Measurements from ENCODE around the gene MAPKAPK2. TPM values are rescaled to one million over a fixed set of nuclear protein-coding genes. Genes with fewer than 3 reads are reported as not detected.

Gene MAPKAPK2
- total and polyA plus RNA-seq, 2 of the 13 experiments (the other 11 are each of a cell fraction or from before 2014, with no cell fraction given): 16.6 to 34.0 TPM

- WGBS (ENCODE audit: low lambda C conversion rate): 47% methylated on average over 6 of the region's 6 CpGs
- ChIA-PET CTCF (ENCODE audit: low intra/inter-chr PET ratio, low total read pairs) (no interaction called here), POLR2A (no interaction called here)
- DNase-seq (ENCODE audit: low spot score): no peak
- H3K4me3 ChIP-seq (replicated peaks in 1 of 3; ENCODE audit: insufficient read depth in 1 of 3, low read depth in 2 of 3, low read length in 3 of 3): no peak overlapping the region
- no peaks in the 10 kb centered on the region for H3K79me2 ChIP-seq (ENCODE audit: insufficient read depth, low read length)
- H3K4me2 ChIP-seq (ENCODE audit: low read depth, low read length): no peak overlapping the region
- no peaks in the 10 kb centered on the region for H3K36me3 ChIP-seq (replicated peaks in 1 of 2; ENCODE audit: control insufficient read depth in 1 of 2, insufficient read depth in 2 of 2, low read length in 2 of 2)
- no peak overlapping the region for H3K27ac ChIP-seq (ENCODE audit: extremely low read length, insufficient read depth, low read length)
- 0 out of 2 replicates have a peak, but pooled peaks cover 16% of the 10 kb centered on the region for H3K4me1 ChIP-seq (ENCODE audit: insufficient read depth, low read length)
- no peak overlapping the region for H3K9ac ChIP-seq (ENCODE audit: insufficient read depth, low read depth, low read length)
- peaks cover 2 to 45% of the 10 kb centered on the region in 2 experiments; a peak in 4 of 5 replicates for H3K27me3 ChIP-seq (ENCODE audit: control insufficient read depth in 1 of 2, insufficient read depth in 2 of 2, low read length in 2 of 2)
- no peaks in the 10 kb centered on the region for H3K9me3 ChIP-seq (ENCODE audit: low read length)
- FAIRE-seq: no peak
- no peak for TF ChIP-seq FOXP4 (CRISPR knock-in tag; IDR thresholded peaks at IDR 0.05)
- no peak for TF ChIP-seq ATF5 (CRISPR knock-in tag; IDR thresholded peaks at IDR 0.05; ENCODE audit: low read depth)
- no peak for TF ChIP-seq HIC2 (CRISPR knock-in tag; IDR thresholded peaks at IDR 0.05; ENCODE audit: low read depth)
- no peak for TF ChIP-seq SSRP1 (CRISPR knock-in tag; IDR thresholded peaks at IDR 0.05)
- TF ChIP-seq GPBP1L1 (CRISPR knock-in tag; IDR thresholded peaks at IDR 0.05): no peak
- no peak for TF ChIP-seq CSRNP2 (CRISPR knock-in tag; conservative IDR thresholded peaks at IDR 0.05; ENCODE audit: low read depth)
- TF ChIP-seq ZNF777 (CRISPR knock-in tag; IDR thresholded peaks at IDR 0.05): no peak
- in situ Hi-C loops (cut with HindIII; ENCODE audit: extremely low pct_ligation_motif_present, low pct_unique_long_range_greater_than_20kb) (loop anchor here (5.0 kb wide), 1 partner anchor 37 kb away; no protein-coding TSS in a partner anchor), intact Hi-C loops (cut with micrococcal nuclease; ENCODE audit: unreplicated experiment) (no loop called here)
- H2AFZ ChIP-seq (ENCODE audit: low read length): no peak overlapping the region
- no peak for ATAC-seq
- no peaks in the 10 kb centered on the region for H4K20me1 ChIP-seq (ENCODE audit: insufficient read depth, low read length)
- BruUV-seq (replicated peaks): no TSS peak
These were observed 15.8 kb upstream of the MAPKAPK2 start for GRCh38 chr1:206668874-206669410.
